Uterus (tissue), 2 donors: ENCODE results near the gene STBD1.

Source experiments
- POLR2A ChIP-seq, 2 donors: fragments of 450-650 bp; IDR thresholded peaks; one replicate each; pipeline ENCODE4 v1.6.1; 2016; ENCODE audit warnings: antibody characterized with exemption in 2 of 2, mild to moderate bottlenecking in 1 of 2, moderate library complexity in 1 of 2
- TF ChIP-seq, protein P1 (sequence below), 4 experiments: fragments of 200-600 bp in 2 of 4; fragments of 450-650 bp in 2 of 4; sonication (generic) in 2 of 4; IDR thresholded peaks; one replicate each; pipeline ENCODE4 v1.5.1; 2016 to 2019; ENCODE audit warnings: antibody characterized with exemption in 4 of 4, mild to moderate bottlenecking in 2 of 4, moderate library complexity in 1 of 4

DNA sequence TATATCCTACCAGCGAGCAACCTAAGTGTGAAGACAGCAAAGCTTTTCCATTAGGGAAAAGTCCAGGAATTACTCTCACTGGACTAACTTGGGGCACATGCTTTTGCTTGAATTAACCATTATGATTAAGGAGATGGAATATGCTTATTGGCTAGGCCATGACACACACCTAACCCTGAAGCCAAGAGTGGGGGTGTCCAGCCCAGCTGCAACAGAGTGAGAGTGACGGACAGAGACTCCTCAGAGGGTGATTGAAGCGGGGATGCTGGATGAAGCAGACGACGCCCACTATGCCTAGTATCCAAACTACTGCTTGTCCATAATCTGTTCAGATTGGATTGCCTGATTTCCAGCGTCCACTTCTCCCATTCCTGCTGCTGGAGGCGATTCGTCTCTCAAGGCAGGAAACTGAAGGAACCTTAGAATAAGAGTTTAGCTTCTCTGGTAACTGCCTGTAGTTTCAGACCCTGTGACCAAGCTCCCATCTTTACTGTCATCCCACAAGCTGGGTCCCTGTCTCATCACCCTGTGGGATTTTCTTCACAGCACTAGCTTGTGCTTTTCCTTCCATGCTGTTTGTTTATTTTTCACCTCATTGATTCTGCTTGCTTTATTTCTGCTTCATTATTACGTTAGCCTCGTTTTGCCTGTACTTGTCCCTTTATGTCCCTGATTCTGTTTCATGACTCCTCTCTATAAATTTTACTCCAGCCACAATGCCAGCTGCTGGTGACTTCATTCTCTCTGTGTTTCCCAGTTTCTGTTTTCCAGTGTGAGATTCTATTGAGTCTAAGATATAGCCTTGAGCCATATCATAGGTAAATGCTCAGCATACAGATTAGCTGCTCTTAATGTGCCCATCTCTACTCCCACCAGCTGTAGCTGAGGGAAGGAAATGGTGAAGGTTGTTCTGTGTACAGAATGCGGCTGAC lies 36.0 kb upstream of the STBD1 start:
- TF ChIP-seq, protein P1, sequence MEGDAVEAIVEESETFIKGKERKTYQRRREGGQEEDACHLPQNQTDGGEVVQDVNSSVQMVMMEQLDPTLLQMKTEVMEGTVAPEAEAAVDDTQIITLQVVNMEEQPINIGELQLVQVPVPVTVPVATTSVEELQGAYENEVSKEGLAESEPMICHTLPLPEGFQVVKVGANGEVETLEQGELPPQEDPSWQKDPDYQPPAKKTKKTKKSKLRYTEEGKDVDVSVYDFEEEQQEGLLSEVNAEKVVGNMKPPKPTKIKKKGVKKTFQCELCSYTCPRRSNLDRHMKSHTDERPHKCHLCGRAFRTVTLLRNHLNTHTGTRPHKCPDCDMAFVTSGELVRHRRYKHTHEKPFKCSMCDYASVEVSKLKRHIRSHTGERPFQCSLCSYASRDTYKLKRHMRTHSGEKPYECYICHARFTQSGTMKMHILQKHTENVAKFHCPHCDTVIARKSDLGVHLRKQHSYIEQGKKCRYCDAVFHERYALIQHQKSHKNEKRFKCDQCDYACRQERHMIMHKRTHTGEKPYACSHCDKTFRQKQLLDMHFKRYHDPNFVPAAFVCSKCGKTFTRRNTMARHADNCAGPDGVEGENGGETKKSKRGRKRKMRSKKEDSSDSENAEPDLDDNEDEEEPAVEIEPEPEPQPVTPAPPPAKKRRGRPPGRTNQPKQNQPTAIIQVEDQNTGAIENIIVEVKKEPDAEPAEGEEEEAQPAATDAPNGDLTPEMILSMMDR (IDR thresholded peaks at IDR 0.05) = no peak
- no peak for TF ChIP-seq POLR2A (IDR thresholded peaks at IDR 0.05)
